K562 (cell line): Measurements from ENCODE around the gene GABRR3. TPM values are rescaled to one million over a fixed set of nuclear protein-coding genes. Genes with fewer than 3 reads are reported as not detected.

Experiments used
- ATAC-seq: fragments of 200-7000 bp; cut with Tn5 transposase; 3 replicates; pipeline ENCODE4 v1.9.1; 2020; ENCODE audit warnings: moderate library complexity
- BruUV-seq: library from RNA; stranded (reverse); fragments of 400-500 nt; replicated peaks from 2 replicates; lab custom pipeline; 2021; lab: Mats Ljungman, UMichigan
- CTCF ChIA-PET: fragments of 300-600 bp; formaldehyde crosslinking; extraction: SDS; loops from one replicate; lab custom pipeline; 2021; ENCODE audit warnings: low intra/inter-chr PET ratio; lab: Yijun Ruan, JAX
- POLR2A ChIA-PET: fragments of 300-600, 350-650 bp; sonication (Branson Sonifier 250); formaldehyde crosslinking; extraction: SDS; loops from one replicate; lab custom pipeline; 2021; ENCODE audit warnings: antibody characterized with exemption, inconsistent platforms; lab: Yijun Ruan, JAX
- DNase-seq, 4 experiments: peaks; one replicate each; pipeline versions ENCODE4 v3.0.0 to v3.0.0-alpha.2; 2011 to 2018; ENCODE audit warnings: low spot score in 3 of 4, mixed read lengths in 3 of 4; ENCODE audit errors: extremely low read depth in 1 of 4
- FAIRE-seq: peaks from 2 replicates; lab custom pipeline; 2011; peaks lifted over from hg19 to GRCh38; lab: Jason Lieb, UNC
- H2AFZ ChIP-seq: 2 replicates; pipeline ENCODE4 v1.6.0; 2011; ENCODE audit warnings: low read depth, low read length, control low read depth, inconsistent platforms
- H3K27ac ChIP-seq: fragments of 200-600 bp; 3 replicates; pipeline ENCODE4 v1.8.0; 2011; ENCODE audit warnings: low read depth, mild to moderate bottlenecking, control low read depth, inconsistent platforms, low read length, moderate library complexity, mixed read lengths; ENCODE audit errors: extremely low read depth
- H3K27me3 ChIP-seq, 2 experiments: fragments of 300-600 bp in 1 of 2; 2 replicates in 1 of 2; 3 replicates in 1 of 2; pipeline versions ENCODE4 v1.6.0 to v1.8.0; 2011; ENCODE audit warnings: inconsistent platforms in 2 of 2, low read length in 2 of 2, mild to moderate bottlenecking in 1 of 2, mixed read lengths in 1 of 2, moderate library complexity in 1 of 2; ENCODE audit not compliant: control insufficient read depth in 2 of 2, insufficient read depth in 2 of 2
- H3K36me3 ChIP-seq: fragments of 300-600 bp; 3 replicates; pipeline ENCODE4 v1.8.0; 2011; ENCODE audit warnings: mild to moderate bottlenecking, low read length, inconsistent platforms; ENCODE audit not compliant: control insufficient read depth, insufficient read depth
- H3K4me1 ChIP-seq, 2 experiments: fragments of 200-600 bp in 1 of 2; replicated peaks in 1 of 2; 2 replicates in 1 of 2; 3 replicates in 1 of 2; pipeline versions ENCODE4 v1.5.1 to v1.8.0; 2011; ENCODE audit warnings: inconsistent platforms in 2 of 2, low read length in 2 of 2, mild to moderate bottlenecking in 1 of 2, mixed read lengths in 1 of 2, moderate library complexity in 1 of 2; ENCODE audit not compliant: control insufficient read depth in 2 of 2, insufficient read depth in 2 of 2
- H3K4me2 ChIP-seq: 2 replicates; pipeline ENCODE4 v1.6.1; 2011; ENCODE audit warnings: low read length, control low read depth, inconsistent platforms, mixed read lengths; ENCODE audit not compliant: insufficient read depth
- H3K4me3 ChIP-seq: fragments of 200-600 bp; sonication (generic), shearing (Covaris generic); 2 replicates; pipeline ENCODE4 v1.5.1; 2016; ENCODE audit warnings: control low read depth, inconsistent platforms
- H3K79me2 ChIP-seq: fragments of 200-600 bp; 3 replicates; pipeline ENCODE4 v1.8.0; 2011; ENCODE audit warnings: low read length, inconsistent platforms; ENCODE audit not compliant: control insufficient read depth, insufficient read depth
- H3K9ac ChIP-seq, 2 experiments: 2 replicates each; pipeline versions ENCODE4 v1.6.0 to v1.6.1; 2011; ENCODE audit warnings: low read depth in 2 of 2, low read length in 2 of 2, control low read depth in 1 of 2, inconsistent platforms in 1 of 2, mild to moderate bottlenecking in 1 of 2, mixed read lengths in 1 of 2; ENCODE audit not compliant: insufficient read depth in 1 of 2
- H3K9me1 ChIP-seq: one replicate; pipeline ENCODE4 v1.6.0; 2011; ENCODE audit warnings: inconsistent platforms, mild to moderate bottlenecking, low read length, moderate library complexity; ENCODE audit not compliant: control insufficient read depth, insufficient read depth
- H3K9me3 ChIP-seq: replicated peaks from 2 replicates; pipeline ENCODE4 v1.5.1; 2011; ENCODE audit warnings: low read depth, low read length, inconsistent platforms; ENCODE audit not compliant: control insufficient read depth, insufficient read depth
- H4K20me1 ChIP-seq: replicated peaks from 2 replicates; pipeline ENCODE4 v1.6.1; 2011; ENCODE audit warnings: low read length, inconsistent platforms, mixed read lengths; ENCODE audit not compliant: control insufficient read depth, insufficient read depth
- FOSL1 ChIP-seq: fragments of 200-800 bp; sonication (Bioruptor generic); conservative IDR thresholded peaks from 2 replicates; pipeline ENCODE4 v1.6.1; 2016; ENCODE audit warnings: missing genetic modification characterization, missing compliant biosample characterization
- FOXA3 ChIP-seq, 2 experiments: fragments of 450-650 bp in 1 of 2; sonication (generic) in 1 of 2; formaldehyde crosslinking; IDR thresholded peaks in 1 of 2; conservative IDR thresholded peaks in 1 of 2; 2 replicates each; pipeline versions ENCODE4 v1.4.0 to v1.8.0; 2020 to 2022; ENCODE audit warnings: mild to moderate bottlenecking in 2 of 2, missing genetic modification reagents in 1 of 2
- HSF4 ChIP-seq: fragments of 250-450 bp; sonication (Bioruptor Pico); IDR thresholded peaks from 2 replicates; pipeline ENCODE4 v2.1.2; 2022; ENCODE audit warnings: mild to moderate bottlenecking, moderate library complexity, borderline replicate concordance
- KLF10 ChIP-seq: fragments of 250-450 bp; sonication (Bioruptor Pico); IDR thresholded peaks from 2 replicates; pipeline ENCODE4 v1.6.1; 2021; ENCODE audit warnings: matching md5 sums
- MXD1 ChIP-seq: fragments of 250-450 bp; sonication (Bioruptor Pico); IDR thresholded peaks from 2 replicates; pipeline ENCODE4 v1.8.0; 2021; ENCODE audit warnings: borderline replicate concordance, mild to moderate bottlenecking, moderate library complexity; ENCODE audit not compliant: poor library complexity, severe bottlenecking
- RAD21 ChIP-seq, 2 experiments: fragments of 250-450 bp in 1 of 2; fragments of 450-650 bp in 1 of 2; sonication (Bioruptor Pico) in 1 of 2; formaldehyde crosslinking in 1 of 2; IDR thresholded peaks in 1 of 2; conservative IDR thresholded peaks in 1 of 2; 2 replicates each; pipeline versions ENCODE4 v1.4.0 to v1.8.0; 2020 to 2022; ENCODE audit warnings: mild to moderate bottlenecking in 2 of 2, moderate library complexity in 1 of 2
- TFE3 ChIP-seq: fragments of 450-650 bp; formaldehyde crosslinking; IDR thresholded peaks from 2 replicates; pipeline ENCODE4 v1.4.0; 2020; ENCODE audit warnings: mild to moderate bottlenecking, mixed read lengths
- ZBTB8A ChIP-seq: fragments of 450-650 bp; IDR thresholded peaks from 2 replicates; pipeline ENCODE4 v1.6.1; 2018; ENCODE audit warnings: mild to moderate bottlenecking, moderate library complexity; ENCODE audit not compliant: partially characterized antibody
- ZFX ChIP-seq: sonication (generic); formaldehyde crosslinking; IDR thresholded peaks from 2 replicates; pipeline ENCODE4 v1.8.0; 2022; ENCODE audit warnings: mild to moderate bottlenecking, missing genetic modification reagents, moderate library complexity
- ZNF699 ChIP-seq: fragments of 250-450 bp; sonication (Bioruptor Pico); IDR thresholded peaks from 2 replicates; pipeline ENCODE4 v1.8.0; 2021; ENCODE audit warnings: mild to moderate bottlenecking, moderate library complexity; ENCODE audit not compliant: insufficient replicate concordance
- ZNF75A ChIP-seq: fragments of 450-650 bp; formaldehyde crosslinking; IDR thresholded peaks from 2 replicates; pipeline ENCODE4 v1.4.0; 2020; ENCODE audit warnings: mild to moderate bottlenecking
- WGBS: fragments of 100-300 bp; shearing (Covaris generic); methylation state at CpG from one replicate; pipeline ENCODE4 v1.1.6; 2016; ENCODE audit warnings: low coverage, mixed read lengths; ENCODE audit not compliant: insufficient coverage; ENCODE audit errors: missing lambda C conversion rate; 5-methylcytosine and 5-hydroxymethylcytosine counted together
- in situ Hi-C: fragments of 300-500 bp; cut with MboI; formaldehyde crosslinking; loops from 4 replicates; pipeline ENCODE4 v1.15.0; 2018; ENCODE audit warnings: inconsistent platforms, mixed read lengths
- intact Hi-C: fragments of 100-400 bp; cut with micrococcal nuclease; formaldehyde crosslinking; loops from 2 replicates; pipeline ENCODE4 v1.14.2; 2022
- polyA plus RNA-seq, 8 experiments: library from polyadenylated mRNA; depleted of rRNA in 4 of 8; stranded (reverse) in 5 of 8; unstranded in 3 of 8; fragments of >200 nt; fragmentation: Nextera tagmentation in 2 of 8; fragmentation: Illumina TruSeq in 1 of 8; extraction: Ambion mirVana in 2 of 8; extraction: Trizol in 1 of 8; gene quantifications; 2 replicates each; pipeline versions ENCODE4 v1.2.1 to v1.2.3, GENCODE V29; 2011 to 2014; ENCODE audit warnings: inconsistent platforms in 1 of 8, missing spikeins in 1 of 8
- total RNA-seq, 7 experiments: library from RNA; depleted of rRNA in 6 of 7; stranded (reverse); fragments of >200 nt in 6 of 7; fragmentation: Illumina TruSeq in 2 of 7; extraction: Trizol in 2 of 7; gene quantifications; 2 replicates each; pipeline versions ENCODE4 v1.2.1 to v1.2.3, GENCODE V29; 2011 to 2021; ENCODE audit warnings: low replicate concordance in 1 of 7
- TF ChIP-seq, protein P1 (sequence below), 2 experiments: fragments of 450-650 bp in 1 of 2; IDR thresholded peaks; 2 replicates each; pipeline ENCODE4 v1.6.1; 2011 to 2017; ENCODE audit warnings: low read depth in 2 of 2, antibody characterized with exemption in 1 of 2, borderline replicate concordance in 1 of 2, low read length in 1 of 2, mild to moderate bottlenecking in 1 of 2, mixed read lengths in 1 of 2; ENCODE audit not compliant: control insufficient read depth in 1 of 2

GABRR3 gene
- total and polyA plus RNA-seq, 9 of the 15 experiments (the other 6 are each of a cell fraction or from before 2014, with no cell fraction given): not detected

GRCh38 chr3:98010194-98010882 lies 24.8 kb downstream of the GABRR3 start:
- H3K79me2 ChIP-seq: no peaks in the 10 kb centered on the region
- H3K9me1 ChIP-seq: no peaks in the 10 kb centered on the region
- intact Hi-C loops: no loop called here
- DNase-seq (peak in 1 of 4 experiments; percentile 9), FAIRE-seq (no peak), ATAC-seq (no peak)
- no peak overlapping the region for H3K4me2 ChIP-seq
- 0% methylated on average over 7 of the region's 7 CpGs for WGBS
- no peaks in the 10 kb centered on the region for H3K27me3 ChIP-seq
- no peak overlapping the region for H3K27ac ChIP-seq
- in situ Hi-C loops: no loop called here
- H3K36me3 ChIP-seq: no peaks in the 10 kb centered on the region
- no TSS peak for BruUV-seq
- no peak overlapping the region for H3K9ac ChIP-seq
- H3K4me3 ChIP-seq: no peak overlapping the region
- H4K20me1 ChIP-seq: no peaks in the 10 kb centered on the region
- POLR2A ChIA-PET: no interaction called here
- no peak overlapping the region for H2AFZ ChIP-seq
- CTCF ChIA-PET: no interaction called here
- no peaks in the 10 kb centered on the region for H3K9me3 ChIP-seq
- no peaks in the 10 kb centered on the region for H3K4me1 ChIP-seq
- TF ChIP-seq TFE3 (no peak), FOXA3 (CRISPR knock-in tag; conservative IDR thresholded peaks at IDR 0.05 in 1 of 2, IDR thresholded peaks at IDR 0.05 in 1 of 2) (0 out of 4 replicates have a peak, but pooled peaks of 1 of the 2 experiments have one; percentile 15), ZBTB8A (no peak), RAD21 (CRISPR knock-in tag; conservative IDR thresholded peaks at IDR 0.05 in 1 of 2, IDR thresholded peaks at IDR 0.05 in 1 of 2) (peak in 1 of 2 experiments; percentile 44; a peak in 2 of 4 replicates), ZFX (CRISPR knock-in tag) (no peak), FOSL1 (tag) (no peak), HSF4 (CRISPR knock-in tag) (no peak), ZNF699 (CRISPR knock-in tag) (no peak), MXD1 (CRISPR knock-in tag) (no peak), KLF10 (no peak), ZNF75A (no peak)
- TF ChIP-seq, protein P1, sequence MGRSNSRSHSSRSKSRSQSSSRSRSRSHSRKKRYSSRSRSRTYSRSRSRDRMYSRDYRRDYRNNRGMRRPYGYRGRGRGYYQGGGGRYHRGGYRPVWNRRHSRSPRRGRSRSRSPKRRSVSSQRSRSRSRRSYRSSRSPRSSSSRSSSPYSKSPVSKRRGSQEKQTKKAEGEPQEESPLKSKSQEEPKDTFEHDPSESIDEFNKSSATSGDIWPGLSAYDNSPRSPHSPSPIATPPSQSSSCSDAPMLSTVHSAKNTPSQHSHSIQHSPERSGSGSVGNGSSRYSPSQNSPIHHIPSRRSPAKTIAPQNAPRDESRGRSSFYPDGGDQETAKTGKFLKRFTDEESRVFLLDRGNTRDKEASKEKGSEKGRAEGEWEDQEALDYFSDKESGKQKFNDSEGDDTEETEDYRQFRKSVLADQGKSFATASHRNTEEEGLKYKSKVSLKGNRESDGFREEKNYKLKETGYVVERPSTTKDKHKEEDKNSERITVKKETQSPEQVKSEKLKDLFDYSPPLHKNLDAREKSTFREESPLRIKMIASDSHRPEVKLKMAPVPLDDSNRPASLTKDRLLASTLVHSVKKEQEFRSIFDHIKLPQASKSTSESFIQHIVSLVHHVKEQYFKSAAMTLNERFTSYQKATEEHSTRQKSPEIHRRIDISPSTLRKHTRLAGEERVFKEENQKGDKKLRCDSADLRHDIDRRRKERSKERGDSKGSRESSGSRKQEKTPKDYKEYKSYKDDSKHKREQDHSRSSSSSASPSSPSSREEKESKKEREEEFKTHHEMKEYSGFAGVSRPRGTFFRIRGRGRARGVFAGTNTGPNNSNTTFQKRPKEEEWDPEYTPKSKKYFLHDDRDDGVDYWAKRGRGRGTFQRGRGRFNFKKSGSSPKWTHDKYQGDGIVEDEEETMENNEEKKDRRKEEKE (IDR thresholded peaks at IDR 0.05; ENCODE audit: borderline replicate concordance in 1 of 2, control insufficient read depth in 1 of 2, low read depth in 2 of 2, low read length in 1 of 2): no peak
